ENCODE results near the gene SLC6A9.

Gene SLC6A9

DNA sequence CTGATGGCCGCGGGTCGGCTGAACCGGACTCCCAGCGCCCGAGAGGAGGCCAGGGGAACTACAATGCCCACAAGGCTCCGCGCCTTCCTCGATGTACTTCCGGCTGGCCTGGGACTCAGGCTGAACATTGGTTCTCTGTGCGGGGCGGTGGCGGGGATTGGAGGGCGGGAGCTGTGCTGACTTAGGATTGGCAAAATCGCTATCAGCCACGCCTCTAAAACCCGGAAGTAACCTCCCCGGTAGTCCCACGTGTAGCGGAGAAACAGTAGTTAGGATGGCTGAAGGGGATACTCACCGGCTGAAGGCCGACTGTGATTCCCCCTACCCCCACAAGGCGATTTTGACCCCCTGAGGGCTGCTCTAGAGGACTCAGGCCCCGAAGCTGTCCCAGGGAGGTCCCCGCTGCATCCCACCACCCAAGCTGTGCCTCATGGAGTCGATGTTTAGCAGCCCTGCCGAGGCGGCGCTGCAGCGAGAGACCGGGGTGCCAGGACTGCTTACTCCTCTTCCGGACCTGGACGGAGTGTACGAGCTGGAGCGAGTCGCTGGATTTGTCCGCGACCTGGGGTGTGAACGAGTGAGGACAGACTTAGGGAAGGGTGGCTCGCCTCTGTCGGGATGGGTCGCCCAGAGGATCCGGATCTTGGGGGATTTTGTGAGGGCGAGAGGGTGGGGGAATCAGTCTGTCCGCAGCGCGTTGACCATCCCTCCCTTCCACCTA, 61.4 kb downstream of the SLC6A9 start, which contains the start of gene DPH2:
Gene DPH2, plus strand, starts transcription at position 265 of the 721 bp plus-strand sequence. Its CDS starts 166 bp downstream, at position 431.
- DNase-seq (ENCODE audit: low read depth) = peak; percentile 93

DNA sequence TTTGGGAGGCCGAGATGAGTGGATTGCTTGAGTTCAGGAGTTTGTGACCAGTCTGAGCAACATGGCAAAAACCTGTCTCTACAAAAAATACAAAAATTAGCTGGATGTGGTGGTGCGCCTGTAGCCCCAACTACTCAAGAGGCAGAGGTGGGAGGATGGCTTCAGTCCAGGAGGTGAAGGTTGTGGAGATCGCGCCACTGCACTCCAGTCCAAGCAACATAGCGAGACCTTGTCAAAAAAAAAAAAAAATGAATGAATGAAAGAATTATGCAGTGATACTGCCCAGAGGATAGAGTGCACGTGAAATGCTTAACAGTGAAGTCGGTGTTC, 61.9 kb downstream of the SLC6A9 start:
- no peak for DNase-seq (ENCODE audit: low read depth)

DNA sequence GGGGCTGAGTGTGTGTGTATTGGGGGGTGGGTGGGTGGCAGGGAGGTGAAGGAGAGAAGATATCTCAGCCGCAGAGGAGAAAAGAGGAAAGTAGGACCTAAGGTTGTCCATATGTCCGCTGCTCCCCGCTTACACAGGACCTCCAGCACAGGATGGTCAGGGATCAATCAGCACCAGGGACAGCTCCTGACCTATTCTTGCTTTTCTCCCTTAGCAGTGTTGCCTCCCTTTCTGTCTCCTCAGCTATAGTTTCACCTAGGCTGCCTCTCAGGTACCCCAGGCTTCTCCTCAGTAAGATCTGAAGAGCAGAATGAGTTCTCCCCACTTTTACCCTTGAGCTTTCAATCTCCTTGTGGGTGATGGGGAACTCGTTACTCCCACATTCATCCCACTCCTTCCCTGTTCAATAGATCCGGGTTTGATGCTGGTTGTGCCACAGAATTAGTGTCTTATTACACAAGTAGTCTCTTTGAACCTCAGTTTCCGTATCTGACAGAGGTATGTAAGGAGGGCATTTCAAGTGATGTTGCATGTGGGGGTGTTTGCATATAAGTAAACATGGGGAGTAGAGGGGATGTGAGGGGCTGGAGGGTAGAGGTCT, 62.8 kb downstream of the SLC6A9 start:
- DNase-seq (ENCODE audit: low read depth) = no peak

DNA sequence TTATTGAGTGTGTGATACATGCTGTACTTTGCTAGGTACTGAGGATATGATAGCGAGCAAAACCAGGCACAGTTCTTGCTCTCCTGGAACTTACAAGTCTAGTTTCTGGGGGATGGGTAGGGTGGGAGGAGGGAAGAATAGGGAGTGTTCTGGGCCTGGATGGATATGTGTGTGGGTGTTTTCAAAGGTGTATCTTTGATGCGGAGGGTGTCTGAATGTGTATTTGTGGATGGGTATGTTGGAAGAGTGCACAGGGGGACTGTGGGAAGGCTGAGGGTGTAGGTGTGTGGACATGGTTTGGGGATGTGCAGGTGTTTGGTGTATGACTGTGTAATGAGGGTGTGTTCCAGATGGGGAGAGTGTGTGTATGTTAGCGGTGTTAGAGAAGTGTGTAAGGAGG, 65.9 kb downstream of the SLC6A9 start:
- DNase-seq (ENCODE audit: low read depth) = no peak

DNA sequence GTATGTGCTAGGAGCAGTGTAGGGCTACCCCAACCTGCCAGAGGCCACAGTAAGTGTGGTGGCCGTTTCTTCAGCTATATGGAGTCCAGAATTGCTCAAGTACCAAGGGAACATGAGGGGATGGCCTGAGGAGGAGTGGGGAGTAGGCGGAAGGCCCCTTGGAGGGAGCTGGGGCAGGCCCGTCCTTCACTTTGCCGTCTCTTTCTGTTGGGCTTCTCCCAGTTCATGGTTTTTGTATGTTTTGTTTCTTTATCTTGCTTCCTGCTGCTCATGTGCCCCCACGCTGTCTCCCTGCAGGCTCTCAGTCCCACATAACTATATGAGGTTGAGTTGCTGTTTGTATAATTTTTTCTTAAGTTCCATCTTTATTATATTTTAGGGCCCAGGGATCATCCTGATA, 67.4 kb downstream of the SLC6A9 start:
- DNase-seq (ENCODE audit: low read depth) = no peak

DNA sequence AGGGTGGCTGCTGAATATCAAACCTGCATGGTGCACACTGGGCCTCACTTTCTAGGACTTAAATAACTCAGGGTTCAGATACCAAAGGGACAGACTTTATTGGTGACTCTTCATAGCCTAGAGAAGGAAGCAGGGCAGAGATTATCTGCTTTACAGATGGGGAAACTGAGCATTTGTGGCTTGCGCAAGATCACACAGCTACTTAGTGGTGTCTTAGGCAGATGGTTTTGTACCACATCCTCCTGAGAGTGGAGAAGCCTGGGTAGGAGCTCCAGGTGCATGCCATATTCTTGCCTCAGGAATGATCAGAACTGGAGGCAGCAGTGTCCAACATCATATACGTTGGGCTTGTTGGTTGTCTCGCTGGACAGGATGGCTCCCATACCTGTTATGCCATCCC, 68.3 kb downstream of the SLC6A9 start:
- DNase-seq (ENCODE audit: low read depth) = no peak

DNA sequence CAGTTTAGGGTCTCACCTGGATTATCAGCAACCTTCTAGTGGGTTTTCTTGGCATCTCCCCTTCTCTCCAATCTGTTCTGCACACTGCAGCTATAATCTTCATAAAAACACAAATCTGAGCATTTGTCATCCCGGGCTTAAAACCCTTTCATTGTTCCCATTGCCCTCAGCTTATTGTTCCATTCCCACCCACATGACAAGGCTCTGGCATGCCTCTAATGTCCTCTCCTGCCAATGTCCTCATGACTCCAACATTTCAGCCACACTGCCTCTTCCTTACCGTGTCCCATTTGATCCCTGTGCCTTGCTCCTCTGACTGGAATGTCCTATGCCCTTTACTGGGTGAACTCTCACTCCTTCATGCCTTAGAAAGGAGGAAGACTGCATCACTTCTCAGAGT, 68.9 kb downstream of the SLC6A9 start:
- DNase-seq (ENCODE audit: low read depth) = no peak

DNA sequence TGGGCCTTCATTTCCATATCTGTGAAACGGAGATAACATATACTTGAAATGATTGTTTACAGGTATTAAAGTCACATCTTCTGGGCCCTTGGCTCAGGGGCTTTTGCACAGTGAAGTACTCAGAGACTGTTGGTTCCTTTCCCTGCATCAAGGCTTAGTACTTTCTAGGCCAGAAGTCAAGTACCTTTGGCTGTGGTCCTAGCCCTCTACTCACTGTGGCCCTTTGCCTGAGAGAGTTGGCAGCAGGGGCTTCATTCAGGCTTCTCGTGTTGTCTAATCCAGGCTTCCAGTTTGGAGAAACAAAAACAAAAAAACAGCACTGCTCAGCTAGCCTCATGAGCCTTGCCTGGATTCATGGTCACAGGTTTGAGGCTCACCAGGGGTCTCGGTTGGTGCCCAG, 69.6 kb downstream of the SLC6A9 start:
- DNase-seq (ENCODE audit: low read depth) = no peak

DNA sequence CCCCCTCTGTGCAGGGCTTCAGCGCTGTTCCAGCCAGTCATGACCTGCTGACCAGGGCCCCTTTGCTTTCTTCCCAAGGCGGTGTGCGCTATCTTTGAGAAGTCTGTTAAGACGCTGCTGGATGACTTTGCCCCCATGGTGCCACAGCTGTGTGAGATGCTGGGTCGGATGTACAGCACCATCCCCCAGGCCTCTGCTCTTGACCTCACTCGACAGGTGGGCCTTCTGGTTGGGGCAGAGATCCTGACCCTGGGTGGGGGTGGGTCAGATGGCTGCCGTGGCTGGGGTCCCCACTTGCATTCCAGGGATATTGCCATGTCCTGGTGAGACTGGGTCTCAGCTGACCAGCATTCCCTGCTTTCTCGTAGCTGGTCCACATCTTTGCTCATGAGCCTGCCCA, 70.5 kb downstream of the SLC6A9 start:
- DNase-seq (ENCODE audit: low read depth) = no peak

DNA sequence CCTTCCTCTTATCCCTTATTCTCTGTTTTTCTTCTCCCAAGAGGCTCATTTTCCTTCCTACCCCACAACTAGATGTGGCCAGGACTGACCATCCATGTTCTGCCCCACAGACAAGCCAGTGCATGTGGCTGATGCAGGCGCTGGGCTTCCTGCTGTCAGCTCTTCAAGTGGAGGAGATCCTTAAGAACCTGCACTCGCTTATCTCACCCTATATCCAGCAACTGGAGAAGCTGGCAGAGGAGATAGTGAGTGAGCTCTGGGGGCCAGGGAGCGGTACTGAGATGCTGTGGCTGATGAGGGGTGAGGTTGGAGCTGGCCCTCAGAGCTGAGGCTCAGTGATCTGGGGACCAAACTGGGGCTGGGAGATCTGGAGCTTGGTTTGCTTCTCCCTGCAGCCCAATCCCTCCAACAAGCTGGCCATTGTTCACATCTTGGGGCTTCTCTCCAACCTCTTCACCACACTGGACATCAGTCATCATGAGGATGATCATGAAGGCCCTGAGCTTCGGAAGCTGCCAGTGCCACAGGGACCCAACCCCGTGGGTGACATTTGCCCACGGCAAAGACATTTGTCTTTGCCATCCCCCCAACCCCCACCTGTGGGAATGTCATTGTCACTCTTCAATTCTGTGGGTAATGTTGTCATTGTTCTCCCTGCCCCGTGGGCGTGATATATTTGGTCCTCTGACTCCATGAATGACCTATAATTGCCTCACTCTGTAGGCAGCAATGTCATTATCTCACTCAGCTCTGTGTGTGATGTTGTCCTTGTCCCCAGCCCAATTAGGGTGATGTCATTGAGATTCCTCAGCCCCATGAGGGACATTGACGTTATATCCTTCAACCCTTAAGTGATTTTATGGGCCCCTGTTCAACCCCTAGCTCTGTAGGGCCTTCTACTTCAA, 72.7 kb downstream of the SLC6A9 start:
- DNase-seq (ENCODE audit: low read depth) = no peak

DNA sequence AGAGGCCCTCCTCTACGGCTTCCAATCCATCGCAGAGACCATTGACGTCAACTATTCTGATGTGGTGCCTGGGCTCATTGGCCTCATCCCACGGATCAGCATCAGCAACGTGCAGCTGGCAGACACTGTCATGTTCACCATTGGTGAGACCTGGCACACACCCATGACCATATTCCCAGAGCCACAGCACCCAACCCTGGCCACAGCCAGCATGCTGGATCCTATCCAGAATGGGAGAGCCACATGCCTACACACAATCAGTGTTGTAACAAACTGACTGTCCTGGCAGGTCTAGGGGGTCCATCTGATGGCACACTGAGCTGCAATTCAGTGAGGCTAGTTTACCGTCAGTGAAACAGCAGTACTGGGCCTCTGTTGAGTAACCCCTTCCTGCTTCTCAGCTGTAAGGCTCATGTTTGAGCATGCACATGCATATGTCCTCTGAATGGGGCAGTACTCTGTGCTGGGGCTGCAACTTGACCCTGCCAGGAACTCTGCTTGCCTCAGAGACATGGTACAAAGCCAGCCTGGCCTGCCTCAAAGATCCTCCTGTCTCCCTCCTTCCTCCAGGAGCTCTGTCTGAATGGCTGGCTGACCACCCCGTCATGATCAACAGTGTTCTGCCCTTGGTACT, 73.7 kb downstream of the SLC6A9 start:
- DNase-seq (ENCODE audit: low read depth) = no peak

DNA sequence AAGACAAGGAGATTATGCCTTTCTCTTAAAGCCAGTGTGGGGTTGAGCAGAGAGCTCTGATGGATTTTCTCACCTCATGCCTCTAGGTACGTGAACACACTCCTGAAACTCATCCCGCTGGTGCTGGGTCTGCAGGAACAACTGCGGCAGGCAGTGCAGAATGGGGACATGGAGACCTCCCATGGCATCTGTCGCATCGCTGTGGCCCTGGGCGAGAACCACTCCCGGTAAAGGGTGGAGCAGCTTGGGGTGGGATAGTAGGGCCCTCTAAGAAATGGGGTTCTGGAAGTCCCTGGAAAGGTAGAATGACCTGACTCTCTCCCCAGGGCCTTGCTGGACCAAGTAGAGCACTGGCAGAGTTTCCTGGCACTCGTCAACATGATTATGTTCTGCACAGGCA, 75.0 kb downstream of the SLC6A9 start:
- no peak for DNase-seq (ENCODE audit: low read depth)

DNA sequence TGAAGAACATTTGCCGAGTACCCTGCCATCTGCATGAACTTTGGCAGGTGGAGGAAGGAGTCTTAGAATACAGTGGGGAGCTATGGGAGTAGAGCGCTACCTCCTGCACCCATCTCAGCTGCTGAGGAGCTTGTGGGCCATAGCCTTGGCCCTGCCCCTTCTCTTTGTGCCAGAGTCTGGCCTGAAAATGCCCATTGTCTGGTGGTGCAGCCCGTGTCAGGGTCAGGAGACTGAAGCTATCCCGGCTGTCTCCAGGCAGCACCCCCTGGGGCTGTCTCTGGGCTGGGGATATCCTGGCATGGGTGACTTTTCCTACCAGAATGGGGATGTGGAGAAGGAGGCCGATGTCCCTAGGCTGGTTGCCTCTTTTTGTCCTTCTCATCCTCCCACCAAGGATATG, 77.2 kb downstream of the SLC6A9 start:
- DNase-seq (ENCODE audit: low read depth) = no peak

DNA sequence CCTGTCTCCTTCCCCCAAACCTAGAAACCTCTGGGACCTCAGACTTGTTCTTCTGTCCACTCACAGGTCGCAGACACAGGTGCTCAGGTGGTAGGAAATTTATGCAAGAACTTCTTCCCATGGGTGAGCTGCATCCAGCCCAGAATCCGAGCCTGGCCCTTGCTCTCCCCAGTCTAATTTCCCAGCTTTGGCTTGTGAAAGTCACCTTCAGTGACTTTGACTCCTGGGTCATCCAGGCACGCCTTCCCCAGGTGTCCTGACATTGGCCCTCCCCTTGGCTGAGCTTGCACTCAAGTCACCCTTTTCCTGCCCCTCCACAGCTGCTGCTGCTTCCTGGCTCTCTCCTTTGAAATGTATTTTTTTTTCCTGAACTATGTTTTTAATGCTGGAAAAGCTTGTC, 77.9 kb downstream of the SLC6A9 start:
- DNase-seq (ENCODE audit: low read depth) = no peak

DNA sequence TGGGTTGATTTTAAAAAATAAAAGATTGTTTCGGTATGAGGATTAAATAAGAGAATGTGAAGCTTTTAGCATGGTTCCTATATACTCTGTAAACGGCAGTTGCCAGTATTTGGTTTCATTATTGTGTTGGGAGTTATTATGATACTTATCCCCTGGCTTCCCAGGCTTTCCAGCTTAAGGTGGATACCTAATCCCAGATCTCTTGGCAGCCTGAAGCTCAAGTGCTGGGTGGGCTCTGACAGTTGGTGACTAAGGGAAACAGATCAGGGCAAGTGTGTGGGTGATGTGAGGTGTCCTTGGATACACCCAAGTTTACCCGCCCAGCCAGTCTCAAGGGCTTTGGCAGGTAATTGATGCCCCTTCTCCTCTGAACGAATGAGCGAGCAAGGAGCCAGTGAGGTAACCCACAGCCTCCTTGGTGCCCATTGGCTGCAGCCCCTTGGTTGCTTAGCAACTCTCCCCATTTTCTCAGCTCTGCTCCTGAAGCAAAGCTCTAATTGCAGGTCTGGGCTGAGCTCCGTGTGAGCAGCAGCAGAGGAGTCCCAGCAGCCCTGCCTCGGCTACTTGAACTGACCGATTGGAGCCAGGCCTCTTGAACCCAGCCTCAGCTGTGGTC, 78.4 kb downstream of the SLC6A9 start:
- no peak for DNase-seq (ENCODE audit: low read depth)

DNA sequence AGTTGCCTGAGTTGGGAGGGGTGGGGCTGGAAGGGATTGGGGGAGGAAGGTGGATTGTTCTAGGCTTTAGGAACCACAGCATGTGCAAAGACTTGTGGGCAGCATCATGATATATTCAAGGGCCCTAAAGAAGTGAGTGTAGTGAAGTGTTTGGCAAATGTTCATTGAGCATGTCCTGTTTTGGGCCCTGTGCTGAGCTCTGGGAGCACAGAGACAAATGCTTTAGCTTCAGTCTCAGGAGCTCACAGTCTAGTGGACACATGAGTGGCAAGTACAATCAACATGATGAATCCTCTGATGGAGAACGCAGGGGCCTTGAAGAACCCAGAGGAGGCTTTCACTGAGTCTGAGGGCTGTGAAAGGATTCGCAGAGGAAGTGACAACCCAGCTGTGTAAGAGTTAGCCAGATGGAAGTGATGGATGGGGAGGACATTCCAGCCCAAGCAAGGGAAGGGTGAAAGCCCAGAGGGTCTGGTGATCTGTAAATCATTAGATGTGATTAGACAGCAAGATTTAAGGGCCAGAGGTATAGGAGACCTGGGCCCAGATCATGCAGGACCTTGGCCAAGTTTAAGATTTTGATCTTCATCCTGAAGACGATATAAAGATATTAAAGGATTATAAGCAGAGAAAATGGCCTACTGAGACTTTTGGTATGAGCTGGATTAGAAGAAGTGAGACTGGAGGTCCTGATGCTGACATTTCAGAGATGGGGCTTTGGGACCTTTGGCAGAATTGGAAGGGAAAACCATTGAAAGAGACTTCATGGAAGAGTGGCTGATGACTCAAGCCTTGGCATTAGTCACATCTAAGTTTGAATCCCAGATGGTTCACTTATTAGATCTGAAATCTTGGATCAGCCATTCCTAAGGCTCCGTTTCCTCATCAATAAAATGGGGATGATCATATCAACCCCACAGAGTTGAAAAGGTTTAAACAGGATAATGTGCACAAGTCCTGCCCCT, 80.0 kb downstream of the SLC6A9 start:
- no peak for DNase-seq (ENCODE audit: low read depth)

DNA sequence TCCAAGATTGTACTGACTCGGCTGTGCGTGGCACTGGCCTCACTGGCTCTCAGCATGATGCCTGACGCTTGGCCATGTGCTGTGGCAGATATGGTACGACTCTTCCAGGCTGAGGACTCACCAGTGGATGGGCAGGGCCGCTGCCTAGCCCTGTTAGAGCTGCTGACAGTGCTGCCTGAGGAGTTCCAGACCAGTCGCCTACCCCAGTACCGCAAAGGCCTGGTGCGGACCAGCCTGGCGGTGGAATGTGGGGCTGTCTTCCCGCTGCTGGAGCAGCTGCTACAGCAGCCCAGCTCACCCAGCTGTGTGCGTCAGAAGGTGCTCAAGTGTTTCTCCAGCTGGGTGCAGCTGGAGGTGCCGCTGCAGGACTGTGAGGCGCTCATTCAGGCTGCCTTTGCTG, 81.6 kb downstream of the SLC6A9 start:
- no peak for DNase-seq (ENCODE audit: low read depth)

DNA sequence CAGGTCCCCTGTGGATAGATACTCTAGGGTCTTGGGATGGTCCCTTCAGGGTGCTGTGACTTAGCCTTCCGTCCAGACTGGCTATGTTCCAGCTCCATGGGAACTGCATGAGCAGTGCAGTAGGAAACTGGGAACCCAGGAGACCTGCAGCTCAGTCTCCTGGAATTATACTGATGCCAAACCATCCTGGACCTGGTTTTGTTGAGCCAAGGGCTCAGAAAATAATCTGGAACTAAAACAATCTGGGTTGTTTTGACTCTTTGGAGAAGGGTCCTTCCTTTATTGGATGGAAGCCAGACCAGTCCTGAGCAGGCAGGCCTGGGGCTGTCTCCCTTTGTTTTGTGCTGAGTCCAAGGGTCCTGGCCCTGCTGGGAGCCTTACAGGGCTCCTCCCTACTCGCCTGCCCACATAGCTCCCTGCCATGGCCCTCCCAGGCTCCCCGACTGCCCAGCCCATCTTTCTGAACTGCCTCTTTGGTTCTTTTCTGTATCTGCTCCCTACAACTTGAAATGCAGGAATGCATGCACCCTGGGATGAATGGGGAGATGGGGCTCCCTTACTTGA, 83.3 kb downstream of the SLC6A9 start:
- no peak for DNase-seq (ENCODE audit: low read depth)

DNA sequence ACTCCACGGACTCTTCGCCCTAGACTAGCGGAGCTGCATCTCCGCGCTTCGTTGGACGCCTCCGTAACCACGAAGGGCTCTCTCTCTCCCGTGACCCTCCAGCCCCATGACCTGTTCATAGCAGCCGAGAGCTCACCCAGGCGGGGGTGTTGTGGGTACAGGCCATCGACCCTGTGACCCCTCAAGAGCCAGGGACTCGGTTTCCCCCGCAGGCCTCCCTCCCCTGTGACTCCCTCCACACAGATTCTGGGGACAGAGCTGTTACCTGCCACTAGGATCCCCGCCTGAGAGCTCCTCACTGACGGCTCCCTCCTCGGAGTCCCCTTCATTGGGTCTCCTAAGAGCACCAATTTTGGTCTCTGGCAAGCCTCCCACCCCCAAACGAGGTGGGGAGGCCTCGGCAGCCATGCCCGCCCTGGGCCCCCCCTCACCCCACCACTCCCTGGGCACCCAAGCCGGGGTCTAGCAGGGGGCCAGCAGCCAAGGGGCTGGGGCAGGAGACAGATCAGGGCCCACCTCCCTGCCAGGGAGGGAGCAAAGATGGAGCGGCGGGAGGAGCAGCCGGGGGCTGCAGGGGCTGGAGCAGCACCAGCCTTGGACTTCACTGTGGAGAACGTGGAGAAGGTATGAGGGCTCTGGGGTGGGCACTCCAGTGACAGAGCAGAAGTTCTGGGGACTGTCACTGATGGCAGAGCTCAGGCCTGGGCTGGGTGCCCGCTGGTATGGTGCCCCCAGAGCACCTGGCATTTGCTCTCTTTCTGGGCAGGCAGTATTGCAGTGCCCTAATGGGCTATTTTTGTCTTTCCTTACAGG, 84.0 kb downstream of the SLC6A9 start:
- no peak for DNase-seq (ENCODE audit: low read depth)
